Raji (cell line): ENCODE results near the gene ENPP6.

Experiments
- POLR2A ChIP-seq: IDR thresholded peaks from 2 replicates; pipeline ENCODE4 v1.6.1; 2011; ENCODE audit warnings: low read depth, low read length, control low read depth; ENCODE audit not compliant: insufficient read depth

ENPP6 gene

GRCh38 chr4:184147858-184148737 is 69.6 kb downstream of the ENPP6 start:
- TF ChIP-seq POLR2A, result no peak

GRCh38 chr4:184146951-184147350 is 70.7 kb downstream of the ENPP6 start:
- TF ChIP-seq POLR2A, result no peak

- TF ChIP-seq POLR2A, result no peak
Observed at GRCh38 chr4:184145596-184145995, 72.1 kb downstream of the ENPP6 start.

GRCh38 chr4:184143770-184144564 is 73.7 kb downstream of the ENPP6 start:
- no peak for TF ChIP-seq POLR2A

- no peak for TF ChIP-seq POLR2A
Observed at GRCh38 chr4:184142121-184143000, 75.3 kb downstream of the ENPP6 start.

GRCh38 chr4:184136525-184136924 is 81.1 kb downstream of the ENPP6 start:
- no peak for TF ChIP-seq POLR2A

GRCh38 chr4:184126800-184127199 is 90.9 kb downstream of the ENPP6 start:
- no peak for TF ChIP-seq POLR2A

GRCh38 chr4:184122631-184123408 is 94.9 kb downstream of the ENPP6 start:
- TF ChIP-seq POLR2A, result no peak

- TF ChIP-seq POLR2A, result no peak
Observed at GRCh38 chr4:184120549-184121127, 97.0 kb downstream of the ENPP6 start.

GRCh38 chr4:184117662-184118199 is 99.9 kb downstream of the ENPP6 start:
- no peak for TF ChIP-seq POLR2A

GRCh38 chr4:184115399-184115798 is 102.3 kb downstream of the ENPP6 start:
- no peak for TF ChIP-seq POLR2A

- TF ChIP-seq POLR2A, result no peak
Observed at GRCh38 chr4:184114431-184114830, 103.2 kb downstream of the ENPP6 start.

GRCh38 chr4:184112006-184112550 is 105.6 kb downstream of the ENPP6 start:
- TF ChIP-seq POLR2A, result no peak

GRCh38 chr4:184111233-184111832 is 106.3 kb downstream of the ENPP6 start:
- no peak for TF ChIP-seq POLR2A
